B cell (primary cell): Measurements from ENCODE around the gene TUBA3C.

Experiments used
- CTCF ChIP-seq: fragments of 200-600 bp; IDR thresholded peaks from one replicate; pipeline ENCODE4 v1.8.0; 2022; ENCODE audit warnings: antibody characterized with exemption, mild to moderate bottlenecking
- EZH2 ChIP-seq: IDR thresholded peaks from 2 replicates; pipeline ENCODE4 v1.6.1; 2012; ENCODE audit warnings: borderline replicate concordance, low read depth, mild to moderate bottlenecking, moderate library complexity, low read length; ENCODE audit not compliant: insufficient read depth, poor library complexity, severe bottlenecking

DNA sequence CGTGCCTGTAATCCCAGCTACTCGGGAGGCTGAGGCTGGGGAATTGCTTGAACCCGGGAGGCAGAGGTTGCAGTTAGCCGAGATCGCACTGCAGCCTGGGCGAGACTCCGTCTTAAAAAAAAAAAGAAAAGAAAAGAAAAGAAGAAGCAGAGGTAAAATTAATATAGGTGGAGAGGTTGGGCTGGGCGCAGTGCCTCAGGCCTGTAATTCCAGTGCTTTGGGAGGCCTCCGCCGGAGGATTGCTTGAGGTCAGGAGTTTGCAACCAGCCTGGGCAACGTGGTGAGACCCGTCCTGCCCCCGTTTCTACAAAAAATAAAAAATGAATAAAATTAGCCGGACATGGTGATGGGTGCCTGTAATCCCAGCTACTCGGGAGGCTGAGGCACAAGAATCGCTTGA, 912 bp upstream of the TUBA3C start:
- no peak for TF ChIP-seq CTCF
- TF ChIP-seq EZH2: no peak
